Measurements from ENCODE around the gene TASP1. TPM values are rescaled to one million over a fixed set of nuclear protein-coding genes. Genes with fewer than 3 reads are reported as not detected.

TASP1 gene
- total RNA-seq, 1 experiment from 2014 or later: 8.9 TPM

GRCh38 chr20:13494019-13494418, 144.7 kb downstream of the TASP1 start:
- no peaks in the 10 kb centered on the region for H3K4me1 ChIP-seq (ENCODE audit: control insufficient read depth, insufficient read depth, low read length)
- H3K36me3 ChIP-seq (ENCODE audit: control insufficient read depth, insufficient read depth, low read length): no peaks in the 10 kb centered on the region
- ATAC-seq (no peak), DNase-seq (ENCODE audit: low read depth, low spot score) (no peak)
- in situ Hi-C loops (cut with HindIII; ENCODE audit: low pct_unique_long_range_greater_than_20kb, low sequenced_read_pairs): no loop called here
- H3K27me3 ChIP-seq (ENCODE audit: control insufficient read depth, insufficient read depth, low read length): no peaks in the 10 kb centered on the region
- no TSS peak for BruUV-seq (replicated peaks)
- ChIA-PET POLR2A (no interaction called here), CTCF (no interaction called here)
- H3K27ac ChIP-seq (ENCODE audit: low read length): no peak overlapping the region
- TF ChIP-seq POLR2AphosphoS5 (IDR thresholded peaks at IDR 0.05; ENCODE audit: low read depth, low read length) (no peak), SIN3A (IDR thresholded peaks at IDR 0.05; ENCODE audit: borderline replicate concordance, insufficient read depth, low read depth, low read length) (no peak), CTCF (IDR thresholded peaks at IDR 0.05) (no peak), REST (IDR thresholded peaks at IDR 0.05; ENCODE audit: insufficient read depth in 1 of 2, low read depth in 2 of 2, low read length in 1 of 2) (no peak), TCF7L2 (IDR thresholded peaks at IDR 0.05; ENCODE audit: low read depth, low read length) (no peak)
- intact Hi-C loops (cut with micrococcal nuclease; ENCODE audit: unreplicated experiment): no loop called here
- H3K4me3 ChIP-seq (ENCODE audit: low read depth in 2 of 2, low read length in 2 of 2): no peak overlapping the region
- H3K9me3 ChIP-seq (ENCODE audit: control insufficient read depth, insufficient read depth, low read depth, low read length): no peaks in the 10 kb centered on the region

GRCh38 chr20:13493143-13493542, 145.6 kb downstream of the TASP1 start:
- Histone ChIP-seq H3K4me3 (ENCODE audit: low read depth in 2 of 2, low read length in 2 of 2) (no peak overlapping the region), H3K27me3 (ENCODE audit: control insufficient read depth, insufficient read depth, low read length) (no peaks in the 10 kb centered on the region), H3K9me3 (ENCODE audit: control insufficient read depth, insufficient read depth, low read depth, low read length) (no peaks in the 10 kb centered on the region), H3K36me3 (ENCODE audit: control insufficient read depth, insufficient read depth, low read length) (no peaks in the 10 kb centered on the region), H3K27ac (ENCODE audit: low read length) (no peak overlapping the region), H3K4me1 (ENCODE audit: control insufficient read depth, insufficient read depth, low read length) (no peaks in the 10 kb centered on the region)
- TF ChIP-seq TCF7L2 (IDR thresholded peaks at IDR 0.05; ENCODE audit: low read depth, low read length): no peak
- no peak for TF ChIP-seq POLR2AphosphoS5 (IDR thresholded peaks at IDR 0.05; ENCODE audit: low read depth, low read length)
- no peak for TF ChIP-seq CTCF (IDR thresholded peaks at IDR 0.05)
- TF ChIP-seq REST (IDR thresholded peaks at IDR 0.05; ENCODE audit: insufficient read depth in 1 of 2, low read depth in 2 of 2, low read length in 1 of 2): no peak
- no peak for TF ChIP-seq SIN3A (IDR thresholded peaks at IDR 0.05; ENCODE audit: borderline replicate concordance, insufficient read depth, low read depth, low read length)
- ChIA-PET CTCF (no interaction called here), POLR2A (no interaction called here)
- BruUV-seq (replicated peaks): no TSS peak
- in situ Hi-C loops (cut with HindIII; ENCODE audit: low pct_unique_long_range_greater_than_20kb, low sequenced_read_pairs): no loop called here
- ATAC-seq (no peak), DNase-seq (ENCODE audit: low read depth, low spot score) (no peak)
- intact Hi-C loops (cut with micrococcal nuclease; ENCODE audit: unreplicated experiment): no loop called here

Data from Panc1 (cell line).